ENCODE results near the gene PFDN2. TPM values are rescaled to one million over a fixed set of nuclear protein-coding genes. Genes with fewer than 3 reads are reported as not detected.

The PFDN2 gene
- total and polyA plus RNA-seq, 5 experiments from 2014 or later = 37.9 to 91.3 (median 74.6) TPM

DNA sequence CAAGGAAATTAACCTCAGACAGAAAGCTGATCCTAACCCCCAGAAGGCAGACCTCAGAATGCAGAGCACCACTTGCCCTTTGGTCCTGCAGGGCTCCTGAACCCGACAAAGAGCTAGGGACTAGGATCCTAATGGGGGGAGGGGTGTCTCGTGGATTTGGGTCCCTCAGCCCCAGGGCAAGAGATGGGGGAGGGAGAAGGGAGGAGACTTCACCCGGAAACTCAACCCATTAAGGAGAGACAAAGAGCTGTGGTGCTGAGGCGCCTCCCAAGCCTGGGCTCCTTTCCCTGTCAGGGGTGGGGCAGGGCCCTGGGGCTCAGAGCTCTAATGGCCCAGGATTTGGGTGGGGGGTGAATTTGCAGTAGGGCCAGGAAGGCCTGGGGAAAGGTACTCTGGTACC, 31.4 kb downstream of the PFDN2 start:
- peaks cover 0 to 2% (median 0%) of the 10 kb centered on the region in 5 donors for H3K27me3 Mint-ChIP-seq
- no peaks in the 10 kb centered on the region for H3K36me3 Mint-ChIP-seq
- H3K27ac Mint-ChIP-seq = no peak overlapping the region
- POLR2A ChIA-PET = interaction anchor here (1.2 to 1.6 kb wide), 2 partner anchors 10 to 17 kb away, joined by 5 read pairs; partner anchors contain the start of gene ARHGAP30
- peaks cover 9 to 14% (median 10%) of the 10 kb centered on the region in 4 donors for H3K4me1 Mint-ChIP-seq
- no peaks in the 10 kb centered on the region for H3K9me3 Mint-ChIP-seq
- H3K4me3 Mint-ChIP-seq = no peak overlapping the region
- ATAC-seq (no peak), DNase-seq (no peak)

DNA sequence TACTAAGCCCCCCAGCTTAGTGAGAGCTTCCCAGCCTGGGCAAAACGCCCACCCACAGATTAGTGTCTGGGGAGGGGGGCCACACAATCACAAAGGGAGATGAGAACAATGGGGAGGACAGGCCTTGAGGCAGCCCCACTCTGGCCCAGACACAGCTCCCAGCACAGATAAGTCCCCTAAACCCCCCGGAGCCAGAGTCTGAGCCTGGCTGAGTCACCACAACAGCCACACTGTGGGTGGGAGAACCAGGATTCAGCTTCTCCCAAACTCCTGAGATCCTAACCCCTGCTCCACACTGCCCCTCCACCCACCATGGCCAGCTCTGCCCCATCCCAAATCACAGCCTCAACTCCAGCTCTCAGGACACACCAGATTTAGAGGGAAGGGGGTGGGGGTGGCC, 32.7 kb downstream of the PFDN2 start:
- POLR2A ChIA-PET = no interaction called here
- no peak for DNase-seq
- no peak for ATAC-seq
- Mint-ChIP-seq H3K27ac (no peak overlapping the region), H3K36me3 (no peaks in the 10 kb centered on the region), H3K4me1 (peaks cover 0 to 5% (median 4%) of the 10 kb centered on the region in 4 donors), H3K4me3 (no peak overlapping the region), H3K27me3 (peaks cover 0 to 2% (median 0%) of the 10 kb centered on the region in 5 donors), H3K9me3 (no peaks in the 10 kb centered on the region)

DNA sequence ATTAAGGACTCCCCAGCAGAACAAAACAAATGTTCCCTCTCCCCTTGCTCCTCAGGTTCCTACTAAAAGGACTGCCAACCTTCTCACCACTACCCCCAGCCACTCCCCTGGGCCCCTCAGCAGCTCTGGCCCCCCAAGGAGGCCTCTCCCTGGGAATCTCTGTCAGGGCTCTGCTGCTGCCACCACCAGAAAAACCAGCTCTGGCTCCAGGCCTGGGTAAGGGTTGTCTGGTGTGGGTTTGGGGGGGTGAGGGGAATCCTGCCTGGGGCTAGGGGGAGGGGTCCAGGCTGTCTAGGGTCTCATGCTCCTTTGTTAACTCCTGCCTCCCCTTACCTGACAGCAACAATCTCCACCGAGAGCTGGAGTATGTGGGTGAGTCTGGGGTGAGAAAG, 33.2 kb downstream of the PFDN2 start:
- Mint-ChIP-seq H3K4me3 (no peak overlapping the region), H3K4me1 (peaks cover 0 to 6% (median under 1%) of the 10 kb centered on the region in 4 donors), H3K27me3 (peaks cover 0 to 2% (median 0%) of the 10 kb centered on the region in 5 donors), H3K9me3 (no peaks in the 10 kb centered on the region), H3K36me3 (no peaks in the 10 kb centered on the region), H3K27ac (peak overlapping the region in 1 of 10 donors; percentile 56)
- DNase-seq = no peak
- POLR2A ChIA-PET = interaction anchor here (0.6 kb wide), 1 partner anchor 84 kb away, joined by 3 read pairs; no protein-coding TSS in a partner anchor
- no peak for ATAC-seq

DNA sequence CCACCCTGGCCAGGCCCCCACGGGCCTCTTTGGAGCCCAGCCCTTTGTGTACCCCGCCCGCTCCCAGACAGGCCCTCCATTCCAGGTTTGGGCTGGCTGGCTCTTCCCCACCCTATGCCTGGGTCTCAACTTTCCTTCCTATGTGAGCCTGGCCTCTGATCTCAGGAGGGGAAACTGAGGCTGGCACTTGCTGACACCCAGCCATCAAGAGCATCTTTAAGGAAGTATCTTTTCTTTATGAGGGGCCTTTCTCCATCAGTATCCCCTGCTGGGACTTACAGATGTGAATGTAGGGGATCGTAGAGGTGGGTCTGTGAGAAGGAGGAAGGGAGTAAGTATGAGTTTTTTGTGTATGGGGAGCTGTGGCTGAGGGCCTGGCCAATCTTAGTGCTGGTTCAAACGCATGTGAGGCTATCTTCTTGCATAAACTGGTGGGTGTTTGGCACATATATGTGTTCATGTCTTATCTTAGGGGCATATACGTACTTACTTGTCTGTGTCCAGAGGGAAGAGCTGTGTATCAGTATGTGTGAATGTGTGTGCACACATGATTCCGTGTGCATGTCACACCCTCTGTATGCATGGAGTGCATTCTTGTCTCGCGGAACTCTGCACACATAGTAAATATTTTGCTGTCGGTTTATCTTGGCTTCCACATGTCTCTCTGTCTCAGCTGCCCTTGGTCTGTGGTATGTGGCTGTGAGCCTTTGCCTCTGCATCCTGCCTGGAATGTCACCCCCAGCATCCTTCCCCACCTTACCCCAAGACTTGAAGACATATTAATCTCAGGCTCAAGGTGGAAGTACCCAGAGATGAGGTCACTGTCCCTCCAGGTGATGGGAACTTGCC, 33.9 kb downstream of the PFDN2 start:
- ATAC-seq = no peak
- DNase-seq = no peak
- Mint-ChIP-seq H3K4me1 (peaks cover 0 to 6% (median under 1%) of the 10 kb centered on the region in 4 donors), H3K36me3 (no peaks in the 10 kb centered on the region), H3K4me3 (no peak overlapping the region), H3K27me3 (peaks cover 0 to 2% (median 0%) of the 10 kb centered on the region in 5 donors), H3K27ac (peak overlapping the region in 1 of 10 donors; percentile 56), H3K9me3 (no peaks in the 10 kb centered on the region)
- POLR2A ChIA-PET = interaction anchor here (0.6 to 1.0 kb wide), 2 partner anchors 10 to 85 kb away, joined by 3 read pairs; no protein-coding TSS in a partner anchor

DNA sequence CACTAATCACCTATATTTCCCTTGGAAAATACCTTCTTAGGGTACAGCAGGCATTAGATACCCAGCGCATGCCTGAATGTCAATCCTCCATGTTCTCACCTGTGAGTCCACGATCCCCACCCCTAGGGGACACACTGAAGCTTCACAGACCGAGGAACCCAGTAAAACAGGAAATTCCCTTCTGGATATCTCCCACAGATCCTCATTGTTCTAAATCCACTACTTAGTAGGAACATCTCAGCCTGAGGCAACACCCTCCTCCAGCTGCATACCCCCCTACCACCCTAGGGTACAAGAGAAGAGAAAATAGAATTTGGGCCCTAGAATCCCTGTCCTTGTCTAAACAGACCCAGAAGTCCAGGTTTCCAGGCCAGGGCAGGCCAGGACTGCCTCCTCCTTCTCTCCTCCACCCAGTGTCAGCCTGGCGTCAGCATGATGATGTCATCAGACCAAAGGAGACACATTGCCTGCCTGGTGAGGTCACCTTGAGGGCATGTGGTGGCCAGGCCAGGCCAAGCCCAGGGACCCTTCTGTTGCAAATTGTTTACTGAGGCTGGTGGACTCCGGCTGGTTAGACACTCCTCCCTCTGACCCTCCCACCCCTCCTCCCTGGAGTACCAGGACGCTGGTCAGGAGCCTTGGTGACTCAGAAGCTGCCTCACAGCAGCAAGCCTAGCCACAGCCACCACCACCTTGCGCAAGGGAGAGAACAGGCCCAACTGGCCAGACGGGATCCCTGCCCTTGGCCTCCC, 34.7 kb downstream of the PFDN2 start:
- no peak for ATAC-seq
- H3K27ac Mint-ChIP-seq = no peak overlapping the region
- peaks cover 0 to 6% (median 0%) of the 10 kb centered on the region in 4 donors for H3K4me1 Mint-ChIP-seq

DNA sequence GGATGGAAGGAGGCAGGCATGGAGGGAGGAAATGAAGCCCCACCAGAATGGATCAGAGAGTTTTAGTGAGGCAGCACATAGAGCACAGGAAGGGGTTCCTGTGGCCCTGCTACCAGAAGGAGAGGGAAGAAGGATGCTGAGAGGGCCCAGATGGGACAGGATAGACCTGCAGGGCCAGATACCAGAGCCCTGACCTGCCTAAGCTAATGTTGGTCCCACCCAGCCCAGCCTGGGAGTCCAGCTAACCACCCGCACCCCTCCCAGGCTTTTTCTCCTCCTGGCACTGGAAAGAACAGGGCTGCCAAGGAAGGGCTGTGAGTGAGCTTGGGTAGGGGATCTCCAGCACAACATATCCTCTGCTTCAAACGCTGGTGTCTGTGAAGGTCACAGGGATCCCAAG, 35.4 kb downstream of the PFDN2 start:
- H3K4me1 Mint-ChIP-seq = peaks cover 0 to 6% (median 0%) of the 10 kb centered on the region in 4 donors
- H3K36me3 Mint-ChIP-seq = no peaks in the 10 kb centered on the region
- peaks cover 0 to 2% (median 0%) of the 10 kb centered on the region in 5 donors for H3K27me3 Mint-ChIP-seq
- no peaks in the 10 kb centered on the region for H3K9me3 Mint-ChIP-seq
- ATAC-seq (no peak), DNase-seq (no peak)
- POLR2A ChIA-PET = interaction anchor here (0.5 to 1.1 kb wide), 2 partner anchors 12 to 91 kb away, joined by 3 to 5 read pairs; no protein-coding TSS in a partner anchor
- H3K27ac Mint-ChIP-seq = peak overlapping the region in 1 of 10 donors; percentile 57
- no peak overlapping the region for H3K4me3 Mint-ChIP-seq

More for the DNA sequence above, 34.7 kb downstream of the PFDN2 start:
- Mint-ChIP-seq H3K36me3 (no peaks in the 10 kb centered on the region), H3K9me3 (no peaks in the 10 kb centered on the region), H3K4me3 (no peak overlapping the region), H3K27me3 (peaks cover 0 to 2% (median 0%) of the 10 kb centered on the region in 5 donors)
- POLR2A ChIA-PET = interaction anchor here (1.0 kb wide), 1 partner anchor 11 kb away, joined by 3 read pairs; no protein-coding TSS in a partner anchor
- DNase-seq = no peak

- Mint-ChIP-seq H3K27me3 (peaks cover 0 to 2% (median 0%) of the 10 kb centered on the region in 5 donors), H3K9me3 (no peaks in the 10 kb centered on the region), H3K27ac (no peak overlapping the region), H3K4me3 (no peak overlapping the region), H3K4me1 (peaks cover 0 to 7% (median 0%) of the 10 kb centered on the region in 4 donors), H3K36me3 (no peaks in the 10 kb centered on the region)
- ATAC-seq (no peak), DNase-seq (no peak)
- POLR2A ChIA-PET = interaction anchor here (1.1 kb wide), 1 partner anchor 13 kb away, joined by 3 read pairs; no protein-coding TSS in a partner anchor
These were observed 36.3 kb downstream of the PFDN2 start for GRCh38 chr1:161081519-161081918.

DNA sequence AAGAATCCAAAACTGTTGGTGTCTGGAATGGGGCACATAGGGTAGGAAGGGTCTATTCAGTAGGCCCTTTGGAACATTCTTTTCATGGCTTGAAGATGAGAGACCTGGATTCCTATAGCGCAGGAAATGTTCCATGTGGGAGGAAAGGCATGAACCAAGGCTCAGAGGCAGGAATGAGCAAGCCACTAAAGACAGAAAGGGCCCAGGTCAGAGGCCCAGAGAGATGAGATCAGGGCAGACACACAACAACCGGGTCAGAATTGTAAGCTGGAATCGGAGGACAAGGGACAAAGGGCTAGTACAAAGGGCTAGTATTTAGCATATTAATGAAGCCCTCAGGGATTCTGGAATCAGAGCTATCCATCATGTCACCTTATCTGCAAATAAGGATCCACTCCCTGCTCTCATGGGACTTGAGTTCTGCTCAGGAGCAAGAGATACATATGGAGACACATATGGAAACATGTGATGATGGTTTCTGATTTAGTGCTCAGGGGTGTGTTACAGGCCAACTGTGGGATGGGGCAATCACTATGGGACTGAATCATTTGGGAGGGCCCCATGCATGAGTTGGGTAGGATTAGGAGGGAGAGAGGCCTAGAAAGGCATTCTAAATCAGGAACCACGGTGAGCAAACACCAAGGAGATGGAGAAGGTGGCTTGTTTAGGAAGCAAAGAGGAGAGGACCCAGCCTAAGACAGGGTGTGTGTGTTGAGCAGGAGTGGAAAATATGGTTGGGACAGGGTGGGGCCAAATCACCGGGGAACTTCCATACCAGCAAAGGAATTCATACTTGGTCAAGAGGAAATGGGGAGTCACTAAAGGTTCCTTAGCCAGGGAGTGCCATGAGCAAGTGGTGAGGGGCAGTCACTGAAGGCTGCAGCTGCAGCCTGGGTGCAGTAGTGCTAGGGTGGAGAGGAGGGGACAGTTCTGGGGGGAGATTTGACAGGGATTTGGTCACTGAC, 37.1 kb downstream of the PFDN2 start:
- Mint-ChIP-seq H3K9me3 (no peaks in the 10 kb centered on the region), H3K4me1 (peaks cover 0 to 8% (median 0%) of the 10 kb centered on the region in 4 donors), H3K4me3 (peak overlapping the region in 1 of 10 donors; percentile 16), H3K27me3 (no peaks in the 10 kb centered on the region), H3K36me3 (no peaks in the 10 kb centered on the region), H3K27ac (peak overlapping the region in 3 of 10 donors; percentile 2 to 64 (median 13))
- ATAC-seq (no peak), DNase-seq (no peak)
- POLR2A ChIA-PET = no interaction called here

GRCh38 chr1:161079436-161080110, 38.3 kb downstream of the PFDN2 start:
- no peak overlapping the region for H3K27ac Mint-ChIP-seq
- POLR2A ChIA-PET = interaction anchor here (0.8 to 0.9 kb wide), 3 partner anchors 10 to 18 kb away, joined by 3 read pairs; partner anchors contain the start of genes ARHGAP30 and KLHDC9

GRCh38 chr1:161077426-161077825, 40.4 kb downstream of the PFDN2 start:
- Mint-ChIP-seq H3K9me3 (no peaks in the 10 kb centered on the region), H3K36me3 (no peaks in the 10 kb centered on the region), H3K27me3 (no peaks in the 10 kb centered on the region), H3K27ac (no peak overlapping the region), H3K4me1 (peaks cover 4 to 13% (median 9%) of the 10 kb centered on the region in 4 donors), H3K4me3 (no peak overlapping the region)
- DNase-seq (peak in 1 of 10 donors; percentile 37), ATAC-seq (no peak)
- POLR2A ChIA-PET = no interaction called here

More at GRCh38 chr1:161079436-161080110, 38.3 kb downstream of the PFDN2 start:
- H3K27me3 Mint-ChIP-seq = no peaks in the 10 kb centered on the region
- H3K4me3 Mint-ChIP-seq = no peak overlapping the region
- H3K36me3 Mint-ChIP-seq = no peaks in the 10 kb centered on the region
- DNase-seq (peak in 1 of 10 donors; percentile 32), ATAC-seq (no peak)
- no peaks in the 10 kb centered on the region for H3K9me3 Mint-ChIP-seq
- H3K4me1 Mint-ChIP-seq = peaks cover 0 to 8% (median 1%) of the 10 kb centered on the region in 4 donors

GRCh38 chr1:161076410-161076809, 41.4 kb downstream of the PFDN2 start:
- Mint-ChIP-seq H3K4me1 (peaks cover 12 to 23% (median 15%) of the 10 kb centered on the region in 4 donors), H3K9me3 (no peaks in the 10 kb centered on the region), H3K4me3 (no peak overlapping the region), H3K36me3 (no peaks in the 10 kb centered on the region), H3K27me3 (no peaks in the 10 kb centered on the region), H3K27ac (no peak overlapping the region)
- no peak for ATAC-seq
- DNase-seq = no peak
- POLR2A ChIA-PET = interaction anchor here (0.6 kb wide), 1 partner anchor 22 kb away, joined by 3 read pairs; the partner anchor contains the start of gene KLHDC9
